SIG-M5 treated with dmso at 0.1 percent for 504 hours (cell line): ENCODE data around the gene CREB3L1.

Experiments
- DNase-seq: peaks from one replicate; lab custom pipeline; 2025; ENCODE audit not compliant: unreplicated experiment; lab: John Stamatoyannopoulos, UW

The CREB3L1 gene

GRCh38 chr11:46342239-46342638, 64.8 kb downstream of the CREB3L1 start:
- DNase-seq, result peak; percentile 73

GRCh38 chr11:46343520-46343919, 66.1 kb downstream of the CREB3L1 start:
- no peak for DNase-seq

GRCh38 chr11:46345131-46345597, 67.7 kb downstream of the CREB3L1 start:
- peak; percentile 72 for DNase-seq

GRCh38 chr11:46345881-46346484, 68.5 kb downstream of the CREB3L1 start:
- no peak for DNase-seq

- peak; percentile 78 for DNase-seq
Observed at GRCh38 chr11:46346886-46347636, 69.6 kb downstream of the CREB3L1 start, which contains the start of gene DGKZ. DGKZ (plus strand) TSS chr11:46347463; CDS start chr11:46347660, 197 bp downstream.

- DNase-seq, result no peak
Observed at GRCh38 chr11:46347637-46348311, 70.3 kb downstream of the CREB3L1 start.

- no peak for DNase-seq
Observed at GRCh38 chr11:46348566-46349401, 71.3 kb downstream of the CREB3L1 start.

GRCh38 chr11:46350695-46351094, 73.2 kb downstream of the CREB3L1 start:
- no peak for DNase-seq

GRCh38 chr11:46351148-46351547, 73.7 kb downstream of the CREB3L1 start:
- DNase-seq, result no peak

GRCh38 chr11:46351606-46352005, 74.1 kb downstream of the CREB3L1 start:
- no peak for DNase-seq

GRCh38 chr11:46352063-46352841, 74.8 kb downstream of the CREB3L1 start:
- DNase-seq, result no peak

GRCh38 chr11:46353698-46354097, 76.2 kb downstream of the CREB3L1 start:
- DNase-seq, result no peak

GRCh38 chr11:46356924-46357482, 79.5 kb downstream of the CREB3L1 start:
- peak; percentile 32 for DNase-seq

GRCh38 chr11:46357483-46357936, 80.0 kb downstream of the CREB3L1 start:
- DNase-seq, result no peak

- DNase-seq, result no peak
Observed at GRCh38 chr11:46359953-46360352, 82.5 kb downstream of the CREB3L1 start.

- DNase-seq, result peak; percentile 62
Observed at GRCh38 chr11:46360878-46361277, 83.4 kb downstream of the CREB3L1 start.

- peak; percentile 89 for DNase-seq
Observed at GRCh38 chr11:46361283-46362155, 84.1 kb downstream of the CREB3L1 start.

- no peak for DNase-seq
Observed at GRCh38 chr11:46362156-46363030, 84.9 kb downstream of the CREB3L1 start.
